ENCODE measurements around the gene ROBO4. TPM values are rescaled to one million over a fixed set of nuclear protein-coding genes. Genes with fewer than 3 reads are reported as not detected.

Gene ROBO4
- total and polyA plus RNA-seq, 2 of the 13 experiments (the other 11 are each of a cell fraction or from before 2014, with no cell fraction given) = 0.07 to 1.1 TPM

GRCh38 chr11:124934862-124935547 lies 37.3 kb upstream of the ROBO4 start (continued):
- TF ChIP-seq KIAA2018 (CRISPR knock-in tag; IDR thresholded peaks at IDR 0.05; ENCODE audit: borderline replicate concordance) (no peak), REPIN1 (CRISPR knock-in tag; IDR thresholded peaks at IDR 0.05; ENCODE audit: borderline replicate concordance, low read depth) (no peak), E2F1 (CRISPR knock-in tag; IDR thresholded peaks at IDR 0.05) (no peak), SAP130 (CRISPR knock-in tag; IDR thresholded peaks at IDR 0.05; ENCODE audit: low read depth) (peak; percentile 56; the same call in 1 of the 2 replicates), ZNF256 (CRISPR knock-in tag; conservative IDR thresholded peaks at IDR 0.05) (no peak), KDM1A (CRISPR knock-in tag; IDR thresholded peaks at IDR 0.05) (no peak), ZNF274 (CRISPR knock-in tag; IDR thresholded peaks at IDR 0.05) (no peak), ZNF275 (CRISPR knock-in tag; IDR thresholded peaks at IDR 0.05; ENCODE audit: borderline replicate concordance) (no peak), TCF7 (IDR thresholded peaks at IDR 0.05; ENCODE audit: low read depth) (no peak), DZIP1 (CRISPR knock-in tag; IDR thresholded peaks at IDR 0.05) (no peak), FOSL1 (CRISPR knock-in tag; IDR thresholded peaks at IDR 0.05; ENCODE audit: borderline replicate concordance) (no peak), THAP7 (CRISPR knock-in tag; IDR thresholded peaks at IDR 0.05) (no peak)

Measured in HepG2 (cell line).